ENCODE results near the gene RNU4-1. TPM values are rescaled to one million over a fixed set of nuclear protein-coding genes. Genes with fewer than 3 reads are reported as not detected.

Gene RNU4-1
- total and polyA plus RNA-seq, 9 of the 15 experiments (the other 6 are each of a cell fraction or from before 2014, with no cell fraction given) = under 0.01 to 19,719 (median 3,563) TPM; not detected in 4

DNA sequence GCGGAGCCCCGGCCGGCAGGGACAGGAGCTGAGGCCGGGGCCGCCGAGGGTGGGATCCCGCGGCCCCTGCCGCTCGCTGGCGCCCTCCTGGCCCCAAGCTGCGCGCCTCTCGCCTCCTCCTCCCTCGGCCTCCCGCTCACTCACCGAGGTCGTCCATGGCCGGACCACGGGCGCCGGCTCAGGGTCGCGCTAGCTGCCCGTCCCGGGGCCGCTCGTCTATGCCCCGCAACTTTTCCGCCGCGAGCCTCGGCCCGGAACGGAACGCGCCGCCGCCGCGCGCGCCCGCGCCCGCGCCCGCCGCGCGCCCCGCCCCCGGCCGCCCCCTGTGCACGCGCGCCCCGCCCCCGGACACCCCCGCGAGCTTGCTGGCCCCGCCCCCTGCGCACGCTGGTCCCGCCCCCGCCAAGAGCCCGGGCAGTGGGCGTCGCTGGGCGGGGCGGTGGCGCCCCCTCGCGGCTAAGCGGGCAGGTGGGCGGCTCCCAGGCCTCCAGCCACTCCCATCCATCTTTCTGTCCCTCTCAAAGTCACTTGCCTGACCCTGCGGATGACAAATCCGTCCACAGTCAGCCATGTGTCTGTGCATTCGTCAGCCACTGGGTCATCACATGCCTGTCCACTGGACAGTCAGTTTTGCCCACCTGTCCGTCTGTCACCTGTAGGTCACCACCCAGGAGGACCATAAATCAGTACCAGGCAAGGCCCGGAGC is 27.4 kb downstream of the RNU4-1 start, which contains the start of gene PXN (continued):
- TF ChIP-seq, protein P1, sequence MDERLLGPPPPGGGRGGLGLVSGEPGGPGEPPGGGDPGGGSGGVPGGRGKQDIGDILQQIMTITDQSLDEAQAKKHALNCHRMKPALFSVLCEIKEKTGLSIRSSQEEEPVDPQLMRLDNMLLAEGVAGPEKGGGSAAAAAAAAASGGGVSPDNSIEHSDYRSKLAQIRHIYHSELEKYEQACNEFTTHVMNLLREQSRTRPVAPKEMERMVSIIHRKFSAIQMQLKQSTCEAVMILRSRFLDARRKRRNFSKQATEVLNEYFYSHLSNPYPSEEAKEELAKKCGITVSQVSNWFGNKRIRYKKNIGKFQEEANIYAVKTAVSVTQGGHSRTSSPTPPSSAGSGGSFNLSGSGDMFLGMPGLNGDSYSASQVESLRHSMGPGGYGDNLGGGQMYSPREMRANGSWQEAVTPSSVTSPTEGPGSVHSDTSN (CRISPR knock-in tag; IDR thresholded peaks at IDR 0.05; ENCODE audit: low read depth) = peak; percentile 7; the same call in 1 of the 2 replicates
- TF ChIP-seq, protein P1 (tag; conservative IDR thresholded peaks at IDR 0.05; ENCODE audit: low read depth) = peak; percentile 84
- TF ChIP-seq ZNF197 (CRISPR knock-in tag; IDR thresholded peaks at IDR 0.05; ENCODE audit: low read depth) (peak; percentile 81; the same call in 1 of the 2 replicates), FOXK2 (conservative IDR thresholded peaks at IDR 0.05 in 1 of 2, IDR thresholded peaks at IDR 0.05 in 1 of 2; ENCODE audit: low read depth in 2 of 2) (no peak)

DNA sequence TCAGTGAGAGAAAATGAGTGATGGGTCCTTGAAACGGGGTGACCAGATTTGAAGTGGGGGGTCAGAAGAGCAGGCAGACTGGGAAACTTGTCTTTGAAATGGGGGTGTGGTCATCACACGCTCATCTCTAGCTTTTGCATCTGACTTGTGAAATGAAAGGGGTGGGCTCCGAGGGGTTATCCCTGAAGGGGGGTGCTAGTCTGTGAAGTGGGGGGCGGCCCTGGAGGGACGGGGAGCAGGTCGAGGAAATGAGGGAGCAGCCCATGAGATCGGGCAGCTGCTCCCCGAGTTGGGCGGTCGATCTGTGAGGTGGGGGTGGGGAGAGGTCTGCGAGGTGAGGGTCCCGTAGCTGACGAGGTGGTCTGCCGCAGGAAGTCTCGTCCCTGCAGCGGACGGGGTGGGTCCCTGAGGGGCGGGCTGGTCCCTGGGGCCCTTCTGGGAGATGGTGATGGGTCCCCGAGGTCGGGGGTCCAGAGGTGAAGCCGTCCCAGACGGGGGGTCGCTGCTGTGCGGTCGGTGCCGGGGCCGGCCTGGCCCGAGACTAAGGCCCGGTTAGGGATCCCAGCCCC is 28.0 kb downstream of the RNU4-1 start:
- no peaks in the 10 kb centered on the region for H3K9me3 ChIP-seq (replicated peaks; ENCODE audit: control insufficient read depth, insufficient read depth, low read depth, low read length)
- no peak for DNase-seq (ENCODE audit: extremely low read depth in 1 of 4, low spot score in 3 of 4)
- H3K27ac ChIP-seq (ENCODE audit: extremely low read depth, low read depth, low read length) = peak overlapping the region; percentile 76
- CTCF ChIA-PET (ENCODE audit: low intra/inter-chr PET ratio) = interaction anchor here (1.3 to 3.5 kb wide), 3 partner anchors 30 to 36 kb away, joined by 3 to 35 read pairs (median 8); no protein-coding TSS in a partner anchor
- POLR2A ChIA-PET = interaction anchor here (0.6 to 10.5 kb wide), 11 partner anchors 8 to 627 kb away, joined by 3 to 110 read pairs (median 6); partner anchors contain the start of genes GCN1, RNU4-1, RNU4-2 and RPLP0
- in situ Hi-C loops (cut with MboI) (loop anchor here (5.0 kb wide), 1 partner anchor 38 kb away; no protein-coding TSS in a partner anchor), intact Hi-C loops (cut with micrococcal nuclease) (loop anchor here (1.0 kb wide), 1 partner anchor 37 kb away; no protein-coding TSS in a partner anchor)
- peaks cover 37% of the 10 kb centered on the region in 2 experiments; a peak in 4 of 5 replicates for H3K4me1 ChIP-seq (replicated peaks in 1 of 2; ENCODE audit: control insufficient read depth in 2 of 2, insufficient read depth in 2 of 2, low read length in 2 of 2)
- H3K36me3 ChIP-seq (ENCODE audit: control insufficient read depth, insufficient read depth, low read length) = no peaks in the 10 kb centered on the region; the same call in 2 of the 3 replicates
- peaks cover 16% of the 10 kb centered on the region for H4K20me1 ChIP-seq (replicated peaks; ENCODE audit: control insufficient read depth, insufficient read depth, low read length)
- no TSS peak for BruUV-seq (replicated peaks)
- peak overlapping the region; percentile 77 for H3K4me2 ChIP-seq (ENCODE audit: insufficient read depth, low read length)
- H2AFZ ChIP-seq (ENCODE audit: low read depth, low read length) = peak overlapping the region; percentile 80
- H3K4me3 ChIP-seq = peak overlapping the region; percentile 70
- no peaks in the 10 kb centered on the region for H3K27me3 ChIP-seq (ENCODE audit: control insufficient read depth in 2 of 2, insufficient read depth in 2 of 2, low read length in 2 of 2)
- peaks cover 45% of the 10 kb centered on the region; the same call in 2 of the 3 replicates for H3K79me2 ChIP-seq (ENCODE audit: control insufficient read depth, insufficient read depth, low read length)
- H3K9ac ChIP-seq (ENCODE audit: insufficient read depth in 1 of 2, low read depth in 2 of 2, low read length in 2 of 2) = peak overlapping the region; percentile 83 to 99
- ATAC-seq = no peak
- FAIRE-seq = no peak
- H3K9me1 ChIP-seq (ENCODE audit: control insufficient read depth, insufficient read depth, low read length) = no peaks in the 10 kb centered on the region
- WGBS (ENCODE audit: insufficient coverage, low coverage, missing lambda C conversion rate) = 6% methylated on average over 15 of the region's 29 CpGs
- TF ChIP-seq HLTF (IDR thresholded peaks at IDR 0.05) = no peak
- TF ChIP-seq, protein P2, sequence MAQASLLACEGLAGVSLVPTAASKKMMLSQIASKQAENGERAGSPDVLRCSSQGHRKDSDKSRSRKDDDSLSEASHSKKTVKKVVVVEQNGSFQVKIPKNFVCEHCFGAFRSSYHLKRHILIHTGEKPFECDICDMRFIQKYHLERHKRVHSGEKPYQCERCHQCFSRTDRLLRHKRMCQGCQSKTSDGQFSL (CRISPR knock-in tag; IDR thresholded peaks at IDR 0.05) = 0 out of 2 replicates have a peak, but pooled peaks have one; percentile 36
- TF ChIP-seq, protein P2 (tag; IDR thresholded peaks at IDR 0.05) = no peak
- TF ChIP-seq ZNF780A (CRISPR knock-in tag; IDR thresholded peaks at IDR 0.05) = no peak
- TF ChIP-seq U2AF2 (optimal IDR thresholded peaks at IDR 0.05; ENCODE audit: low read depth, low read length) = no peak
- TF ChIP-seq KLF10 (CRISPR knock-in tag; IDR thresholded peaks at IDR 0.05) = no peak
- TF ChIP-seq RFX1 (IDR thresholded peaks at IDR 0.05) = no peak
- peak; percentile 3 to 6; a peak in 1 of 4 replicates for TF ChIP-seq RAD21 (CRISPR knock-in tag; conservative IDR thresholded peaks at IDR 0.05 in 1 of 2, IDR thresholded peaks at IDR 0.05 in 1 of 2)
- TF ChIP-seq MYBL2 (IDR thresholded peaks at IDR 0.05; ENCODE audit: low read depth) = no peak
- no peak for TF ChIP-seq MYBL2 (CRISPR knock-in tag; IDR thresholded peaks at IDR 0.05; ENCODE audit: borderline replicate concordance)
